Stomach (tissue), 9 donors: ENCODE measurements around the gene NCOA1. TPM values are rescaled to one million over a fixed set of nuclear protein-coding genes. Genes with fewer than 3 reads are reported as not detected.

ENCODE experiments used
- DNase-seq, 2 donors: peaks; one replicate each; pipeline versions ENCODE4 v3.0.0 to v3.0.0-alpha.2; 2013 to 2019
- H3K27ac ChIP-seq, 5 donors: fragments of 200-600 bp in 4 of 5; sonication (generic) in 4 of 5; one replicate each; pipeline ENCODE4 v1.5.1; 2013 to 2019; ENCODE audit warnings: mild to moderate bottlenecking in 1 of 5, moderate library complexity in 1 of 5
- H3K27me3 ChIP-seq, 3 donors: fragments of 200-600 bp; sonication (generic); one replicate each; pipeline ENCODE4 v1.5.1; 2017 to 2019; ENCODE audit warnings: mixed run types in 1 of 3
- H3K36me3 ChIP-seq, 4 donors: fragments of 200-600 bp; sonication (generic); 1 replicate in 3 of 4; 2 replicates in 1 of 4; pipeline ENCODE4 v1.5.1; 2016 to 2019
- H3K4me1 ChIP-seq, 4 donors: fragments of 200-600 bp; sonication (generic); one replicate each; pipeline ENCODE4 v1.5.1; 2016 to 2019
- H3K4me3 ChIP-seq, 4 donors: fragments of 200-600 bp; sonication (generic) in 3 of 4; one replicate each; pipeline ENCODE4 v1.5.1; 2016 to 2019; ENCODE audit warnings: mild to moderate bottlenecking in 1 of 4
- H3K9me3 ChIP-seq, 4 donors: fragments of 200-600 bp; sonication (generic); one replicate each; pipeline ENCODE4 v1.5.1; 2016 to 2019
- CTCF ChIP-seq, 7 experiments: fragments of 450-650 bp in 4 of 7; fragments of 200-600 bp in 3 of 7; sonication (generic) in 3 of 7; IDR thresholded peaks; one replicate each; pipeline ENCODE4 v1.5.1; 2016 to 2019; ENCODE audit warnings: antibody characterized with exemption in 7 of 7, control low read depth in 2 of 7, mild to moderate bottlenecking in 1 of 7
- EP300 ChIP-seq: sonication (generic); formaldehyde crosslinking; IDR thresholded peaks from one replicate; pipeline ENCODE4 v1.6.1; 2017; ENCODE audit warnings: antibody characterized with exemption
- POLR2A ChIP-seq, 4 donors: fragments of 450-650 bp; IDR thresholded peaks; one replicate each; pipeline ENCODE4 v1.6.1; 2016; ENCODE audit warnings: antibody characterized with exemption in 4 of 4, control low read depth in 2 of 4, mild to moderate bottlenecking in 1 of 4, moderate library complexity in 1 of 4
- POLR2AphosphoS5 ChIP-seq, 3 donors: sonication (generic); formaldehyde crosslinking; IDR thresholded peaks; one replicate each; pipeline ENCODE4 v1.6.1; 2016; ENCODE audit warnings: antibody characterized with exemption in 3 of 3
- WGBS, 5 donors: extraction: QIAGEN DNeasy Blood & Tissue Kit in 3 of 5; methylation state at CpG; one replicate each; pipeline versions ENCODE4 v1.1.5 to v1.1.7; 2013 to 2018; 5-methylcytosine and 5-hydroxymethylcytosine counted together
- intact Hi-C: fragments of 100-400 bp; cut with DNase I; formaldehyde crosslinking; loops from one replicate; pipeline ENCODE4 v1.15.1; 2023; ENCODE audit warnings: low total_unique reads
- polyA plus RNA-seq, 3 donors: library from polyadenylated mRNA; stranded (reverse); fragments of 200-250 nt; gene quantifications; one replicate each; pipeline ENCODE4 v1.2.3, GENCODE V29; 2013
- total RNA-seq, 5 donors: library from RNA; depleted of rRNA; stranded (reverse); fragments of >200 nt; gene quantifications; one replicate each; pipeline versions ENCODE4 v1.1.0 to v1.2.3, GENCODE V29; 2014 to 2016
- donor health status: healthy with polysubstance abuse.
- donor health status: Bipolar disorder and iron deficiency.
- donor health status: healthy.

NCOA1 gene
- total and polyA plus RNA-seq, 8 donors: 7.3 to 223 (median 34.8) TPM

- TF ChIP-seq EP300 (no peak), CTCF (IDR thresholded peaks at IDR 0.05) (no peak), POLR2AphosphoS5 (IDR thresholded peaks at IDR 0.05) (no peak), POLR2A (IDR thresholded peaks at IDR 0.05) (no peak)
- Histone ChIP-seq H3K27me3 (no peaks in the 10 kb centered on the region), H3K4me1 (peaks cover 12 to 65% (median 46%) of the 10 kb centered on the region in 4 donors), H3K9me3 (no peaks in the 10 kb centered on the region), H3K27ac (no peak overlapping the region), H3K36me3 (no peaks in the 10 kb centered on the region), H3K4me3 (no peak overlapping the region)
- DNase-seq: no peak
- intact Hi-C loops: no loop called here
- WGBS, 5 donors: 22 to 33% (median 26%) methylated on average over 2 of the region's 2 CpGs
Observed at GRCh38 chr2:24512404-24512803, 21.4 kb downstream of the NCOA1 start.

GRCh38 chr2:24512831-24513230 is 21.8 kb downstream of the NCOA1 start:
- intact Hi-C loops: no loop called here

GRCh38 chr2:24513281-24514071 is 22.4 kb downstream of the NCOA1 start:
- no peaks in the 10 kb centered on the region for H3K9me3 ChIP-seq
- no peak overlapping the region for H3K4me3 ChIP-seq
- TF ChIP-seq POLR2A (IDR thresholded peaks at IDR 0.05) (no peak), CTCF (IDR thresholded peaks at IDR 0.05) (no peak), POLR2AphosphoS5 (IDR thresholded peaks at IDR 0.05) (no peak), EP300 (no peak)
- no peaks in the 10 kb centered on the region for H3K27me3 ChIP-seq
- H3K27ac ChIP-seq: no peak overlapping the region
- intact Hi-C loops: no loop called here
- H3K36me3 ChIP-seq: no peaks in the 10 kb centered on the region
- DNase-seq: peak in 1 of 2 donors; percentile 29
- H3K4me1 ChIP-seq: peaks cover 12 to 68% (median 46%) of the 10 kb centered on the region in 4 donors
- 91 to 94% (median 92%) methylated on average over 9 of the region's 9 CpGs for WGBS, 5 donors

More at GRCh38 chr2:24512831-24513230, 21.8 kb downstream of the NCOA1 start:
- TF ChIP-seq POLR2AphosphoS5 (IDR thresholded peaks at IDR 0.05): no peak
- TF ChIP-seq POLR2A (IDR thresholded peaks at IDR 0.05): no peak
- no peak for TF ChIP-seq CTCF (IDR thresholded peaks at IDR 0.05)
- no peak for TF ChIP-seq EP300
- Histone ChIP-seq H3K36me3 (no peaks in the 10 kb centered on the region), H3K4me3 (no peak overlapping the region), H3K9me3 (no peaks in the 10 kb centered on the region), H3K27ac (no peak overlapping the region), H3K4me1 (peaks cover 12 to 69% (median 47%) of the 10 kb centered on the region in 4 donors), H3K27me3 (no peaks in the 10 kb centered on the region)
- DNase-seq: no peak
- WGBS, 5 donors: 77 to 84% (median 81%) methylated on average over 6 of the region's 6 CpGs

GRCh38 chr2:24514820-24515219 is 23.8 kb downstream of the NCOA1 start:
- DNase-seq: no peak
- no peaks in the 10 kb centered on the region for H3K36me3 ChIP-seq
- TF ChIP-seq CTCF (IDR thresholded peaks at IDR 0.05) (no peak), EP300 (no peak), POLR2AphosphoS5 (IDR thresholded peaks at IDR 0.05) (no peak), POLR2A (IDR thresholded peaks at IDR 0.05) (no peak)
- H3K27me3 ChIP-seq: no peaks in the 10 kb centered on the region
- no peak overlapping the region for H3K4me3 ChIP-seq
- intact Hi-C loops: no loop called here
- no peak overlapping the region for H3K27ac ChIP-seq
- no peaks in the 10 kb centered on the region for H3K9me3 ChIP-seq
- 37 to 72% (median 59%) methylated on average over 2 of the region's 2 CpGs for WGBS, 5 donors
- H3K4me1 ChIP-seq: peaks cover 4 to 57% (median 36%) of the 10 kb centered on the region in 4 donors
